HCT116 (cell line): ENCODE measurements around the gene RFX8.
"Not testable (repeated sequence)": the region's sequence is repeated elsewhere in the genome, so short reads cannot be mapped to it uniquely, and the experiment has no call there.

ENCODE experiments used
- ATF3 ChIP-seq: IDR thresholded peaks from 2 replicates; pipeline ENCODE4 v1.6.1; 2012
- CEBPB ChIP-seq: IDR thresholded peaks from 2 replicates; pipeline ENCODE4 v1.6.1; 2012; ENCODE audit warnings: low read depth
- CTCF ChIP-seq, 3 experiments: fragments of 200-600 bp in 1 of 3; sonication (generic) in 1 of 3; IDR thresholded peaks in 2 of 3; conservative IDR thresholded peaks in 1 of 3; 2 replicates each; pipeline ENCODE4 v1.5.1; 2012 to 2017; ENCODE audit warnings: low read depth in 2 of 3, low read length in 2 of 3, antibody characterized with exemption in 1 of 3, borderline replicate concordance in 1 of 3, control low read depth in 1 of 3, mild to moderate bottlenecking in 1 of 3, mixed read lengths in 1 of 3, mixed run types in 1 of 3, moderate library complexity in 1 of 3; ENCODE audit not compliant: insufficient read depth in 1 of 3
- EGR1 ChIP-seq: IDR thresholded peaks from 2 replicates; pipeline ENCODE4 v1.6.1; 2012; ENCODE audit warnings: low read depth
- EZH2 ChIP-seq: fragments of 200-600 bp; sonication (generic); IDR thresholded peaks from 2 replicates; pipeline ENCODE4 v1.6.1; 2017; ENCODE audit warnings: antibody characterized with exemption, mixed run types
- JUND ChIP-seq: IDR thresholded peaks from 2 replicates; pipeline ENCODE4 v1.6.1; 2012
- POLR2A ChIP-seq: IDR thresholded peaks from 2 replicates; pipeline ENCODE4 v1.7.0; 2011; ENCODE audit warnings: borderline replicate concordance; ENCODE audit not compliant: insufficient read depth, insufficient read length; ENCODE audit errors: extremely low read depth
- POLR2AphosphoS5 ChIP-seq: IDR thresholded peaks from 2 replicates; pipeline ENCODE4 v1.6.1; 2011; ENCODE audit warnings: mild to moderate bottlenecking, low read depth, low read length, moderate library complexity
- RAD21 ChIP-seq: IDR thresholded peaks from 2 replicates; pipeline ENCODE4 v1.6.1; 2012; ENCODE audit warnings: low read depth, mild to moderate bottlenecking
- REST ChIP-seq: IDR thresholded peaks from 2 replicates; pipeline ENCODE4 v1.6.1; 2012; ENCODE audit warnings: low read depth
- SIN3A ChIP-seq: IDR thresholded peaks from 2 replicates; pipeline ENCODE4 v1.6.1; 2012; ENCODE audit warnings: low read depth
- SP1 ChIP-seq: IDR thresholded peaks from 2 replicates; pipeline ENCODE4 v1.6.1; 2012; ENCODE audit warnings: low read depth
- YY1 ChIP-seq: IDR thresholded peaks from 2 replicates; pipeline ENCODE4 v1.6.1; 2011; ENCODE audit warnings: low read length, low read depth, moderate library complexity, mild to moderate bottlenecking; ENCODE audit not compliant: insufficient replicate concordance; ENCODE audit errors: extremely low read depth
- ZFX ChIP-seq: fragments of 450-650 bp; IDR thresholded peaks from 2 replicates; pipeline ENCODE4 v1.6.1; 2017

GRCh38 chr2:101504744-101505143 lies 29.8 kb upstream of the RFX8 start:
- not testable (repeated sequence) for TF ChIP-seq CTCF (IDR thresholded peaks at IDR 0.05 in 2 of 3, conservative IDR thresholded peaks at IDR 0.05 in 1 of 3; ENCODE audit: borderline replicate concordance in 1 of 3, insufficient read depth in 1 of 3, low read depth in 2 of 3, low read length in 2 of 3); CEBPB; YY1; POLR2AphosphoS5; REST; ZFX; POLR2A; RAD21; ATF3; SP1; EZH2; SIN3A; EGR1; JUND
